Mammary epithelial cell (primary cell): Measurements from ENCODE around the gene RPL32.

Experiments used
- CTCF ChIP-seq, 2 donors: IDR thresholded peaks in 1 of 2; conservative IDR thresholded peaks in 1 of 2; 2 replicates each; pipeline ENCODE4 v1.5.1; 2011 to 2012; ENCODE audit warnings: inconsistent platforms in 2 of 2, low read length in 2 of 2, mild to moderate bottlenecking in 2 of 2, control low read depth in 1 of 2, low read depth in 1 of 2; ENCODE audit not compliant: insufficient read depth in 1 of 2; ENCODE audit errors: extremely low read depth in 1 of 2
- EZH2 ChIP-seq: IDR thresholded peaks from 2 replicates; pipeline ENCODE4 v1.6.1; 2012; ENCODE audit warnings: low read length, inconsistent platforms, borderline replicate concordance

- TF ChIP-seq CTCF (conservative IDR thresholded peaks at IDR 0.05 in 1 of 2, IDR thresholded peaks at IDR 0.05 in 1 of 2; ENCODE audit: extremely low read depth in 1 of 2, insufficient read depth in 1 of 2, low read depth in 1 of 2, low read length in 2 of 2) (no peak), EZH2 (no peak)
These were observed 2.0 kb downstream of the RPL32 start for GRCh38 chr3:12839156-12839946.
